GM21423 (cell line): ENCODE results near the gene MAPKBP1.
"Not testable (repeated sequence)": the region's sequence is repeated elsewhere in the genome, so short reads cannot be mapped to it uniquely, and the experiment has no call there.

Experiments used
- ATAC-seq: cut with Tn5 transposase; IDR thresholded peaks from one replicate; pipeline ENCODE4 v1.9.1; 2021; ENCODE audit warnings: mild to moderate bottlenecking, moderate library complexity; ENCODE audit not compliant: unreplicated experiment

Gene MAPKBP1

GRCh38 chr15:41774062-41774881 is at the start of gene MAPKBP1:
TSS of gene MAPKBP1 (plus strand) at chr15:41774484. CDS start at chr15:41775276, 792 bp downstream.
- ATAC-seq = peak; percentile 78

GRCh38 chr15:41727143-41727542 is 47.1 kb upstream of the MAPKBP1 start:
- no peak for ATAC-seq

GRCh38 chr15:41728061-41728460 is 46.2 kb upstream of the MAPKBP1 start:
- ATAC-seq = not testable (repeated sequence)

- no peak for ATAC-seq
Measured at GRCh38 chr15:41730543-41730942, 43.7 kb upstream of the MAPKBP1 start.

- ATAC-seq = no peak
Measured at GRCh38 chr15:41732483-41732882, 41.8 kb upstream of the MAPKBP1 start.

- no peak for ATAC-seq
Measured at GRCh38 chr15:41734079-41734478, 40.2 kb upstream of the MAPKBP1 start.

- ATAC-seq = no peak
Measured at GRCh38 chr15:41735046-41735445, 39.2 kb upstream of the MAPKBP1 start.

GRCh38 chr15:41735492-41735891 is 38.8 kb upstream of the MAPKBP1 start:
- not testable (repeated sequence) for ATAC-seq

- no peak for ATAC-seq
Measured at GRCh38 chr15:41746802-41747201, 27.5 kb upstream of the MAPKBP1 start.

GRCh38 chr15:41756198-41756597 is 18.1 kb upstream of the MAPKBP1 start:
- ATAC-seq = no peak

- no peak for ATAC-seq
Measured at GRCh38 chr15:41772720-41773331, 1.5 kb upstream of the MAPKBP1 start.

GRCh38 chr15:41773332-41773728 is 954 bp upstream of the MAPKBP1 start:
- ATAC-seq = no peak

- ATAC-seq = no peak
Measured at GRCh38 chr15:41773729-41774061, 589 bp upstream of the MAPKBP1 start.

GRCh38 chr15:41774882-41775417 is 666 bp downstream of the MAPKBP1 start:
- ATAC-seq = no peak

- ATAC-seq = no peak
Measured at GRCh38 chr15:41775651-41776050, 1.4 kb downstream of the MAPKBP1 start.

- ATAC-seq = no peak
Measured at GRCh38 chr15:41777421-41777973, 3.2 kb downstream of the MAPKBP1 start.

- no peak for ATAC-seq
Measured at GRCh38 chr15:41778521-41778920, 4.2 kb downstream of the MAPKBP1 start.

GRCh38 chr15:41779662-41780157 is 5.4 kb downstream of the MAPKBP1 start:
- ATAC-seq = no peak

GRCh38 chr15:41780266-41780665 is 6.0 kb downstream of the MAPKBP1 start:
- no peak for ATAC-seq

GRCh38 chr15:41780727-41781126 is 6.4 kb downstream of the MAPKBP1 start:
- no peak for ATAC-seq

- no peak for ATAC-seq
Measured at GRCh38 chr15:41782371-41783282, 8.3 kb downstream of the MAPKBP1 start.
